CD4-positive, alpha-beta memory T cell (primary cell): ENCODE data around the gene TSEN2. TPM values are rescaled to one million over a fixed set of nuclear protein-coding genes. Genes with fewer than 3 reads are reported as not detected.
"Not testable (repeated sequence)": the region's sequence is repeated elsewhere in the genome, so short reads cannot be mapped to it uniquely, and the experiment has no call there.

Experiments
- CTCF ChIA-PET: fragments of 350-600 bp; sonication (Branson Sonifier 250); formaldehyde crosslinking; loops from one replicate; lab custom pipeline; 2021; ENCODE audit warnings: inconsistent platforms; ENCODE audit not compliant: partially characterized antibody; lab: Charles Lee
- POLR2A ChIA-PET: fragments of 350-600 bp; sonication (Branson Sonifier 250); formaldehyde crosslinking; loops from one replicate; lab custom pipeline; 2021; ENCODE audit not compliant: partially characterized antibody; lab: Charles Lee
- DNase-seq, 5 donors: peaks; one replicate each; pipeline versions ENCODE4 v3.0.0 to v3.0.0-alpha.2; 2020 to 2022; ENCODE audit warnings: mixed read lengths in 1 of 5
- H3K27ac ChIP-seq: one replicate; pipeline ENCODE4 v1.7.0; 2013; ENCODE audit warnings: low read depth, low read length
- H3K27me3 ChIP-seq: 2 replicates; pipeline ENCODE4 v1.7.0; 2013; ENCODE audit warnings: mild to moderate bottlenecking, low read length, moderate library complexity; ENCODE audit not compliant: insufficient read depth
- H3K36me3 ChIP-seq: 2 replicates; pipeline ENCODE4 v1.7.0; 2013; ENCODE audit warnings: mild to moderate bottlenecking, low read length, moderate library complexity; ENCODE audit not compliant: insufficient read depth
- H3K4me1 ChIP-seq: 2 replicates; pipeline ENCODE4 v1.7.0; 2013; ENCODE audit warnings: mild to moderate bottlenecking, low read length, moderate library complexity; ENCODE audit not compliant: insufficient read depth
- H3K4me3 ChIP-seq, 2 donors: one replicate each; pipeline ENCODE4 v1.7.0; 2013; ENCODE audit warnings: low read length in 2 of 2, mild to moderate bottlenecking in 1 of 2
- H3K9me3 ChIP-seq, 2 donors: one replicate each; pipeline ENCODE4 v1.7.0; 2013; ENCODE audit warnings: low read length in 2 of 2, control low read depth in 1 of 2; ENCODE audit not compliant: control insufficient read depth in 1 of 2
- H3K27ac Mint-ChIP-seq, 7 donors: one replicate each; pipeline ENCODE4 v1.8.0; 2020 to 2021; ENCODE audit warnings: mixed read lengths in 7 of 7, mild to moderate bottlenecking in 6 of 7, inconsistent platforms in 3 of 7, moderate library complexity in 3 of 7
- H3K27me3 Mint-ChIP-seq, 2 donors: one replicate each; pipeline ENCODE4 v1.8.0; 2020 to 2021; ENCODE audit warnings: mixed read lengths in 2 of 2
- H3K36me3 Mint-ChIP-seq, 2 donors: one replicate each; pipeline ENCODE4 v1.8.0; 2020 to 2021; ENCODE audit warnings: mixed read lengths in 2 of 2, inconsistent platforms in 1 of 2, mild to moderate bottlenecking in 1 of 2
- H3K4me1 Mint-ChIP-seq, 4 donors: one replicate each; pipeline ENCODE4 v1.8.0; 2020 to 2021; ENCODE audit warnings: mixed read lengths in 4 of 4, mild to moderate bottlenecking in 1 of 4
- H3K4me3 Mint-ChIP-seq, 8 donors: one replicate each; pipeline ENCODE4 v1.8.0; 2020 to 2021; ENCODE audit warnings: mixed read lengths in 8 of 8, mild to moderate bottlenecking in 7 of 8, moderate library complexity in 6 of 8, inconsistent platforms in 3 of 8
- H3K9me3 Mint-ChIP-seq, 8 donors: one replicate each; pipeline ENCODE4 v1.8.0; 2020 to 2021; ENCODE audit warnings: mixed read lengths in 8 of 8, mild to moderate bottlenecking in 5 of 8, inconsistent platforms in 3 of 8, moderate library complexity in 1 of 8
- intact Hi-C: fragments of 100-400 bp; cut with micrococcal nuclease; formaldehyde crosslinking; loops from one replicate; pipeline ENCODE4 v1.15.1; 2023
- polyA plus RNA-seq, 2 donors: library from polyadenylated mRNA; unstranded; fragments of 300-500 nt; fragmentation: Illumina TruSeq; gene quantifications; one replicate each; pipeline ENCODE4 v1.2.3, GENCODE V29; 2021
- total RNA-seq, 2 experiments: library from RNA; stranded (reverse); gene quantifications; one replicate each; pipeline ENCODE4 v1.2.3, GENCODE V29; 2021

Gene TSEN2
- total and polyA plus RNA-seq, 4 experiments from 2014 or later, result 11.2 to 19.6 (median 16.2) TPM

DNA sequence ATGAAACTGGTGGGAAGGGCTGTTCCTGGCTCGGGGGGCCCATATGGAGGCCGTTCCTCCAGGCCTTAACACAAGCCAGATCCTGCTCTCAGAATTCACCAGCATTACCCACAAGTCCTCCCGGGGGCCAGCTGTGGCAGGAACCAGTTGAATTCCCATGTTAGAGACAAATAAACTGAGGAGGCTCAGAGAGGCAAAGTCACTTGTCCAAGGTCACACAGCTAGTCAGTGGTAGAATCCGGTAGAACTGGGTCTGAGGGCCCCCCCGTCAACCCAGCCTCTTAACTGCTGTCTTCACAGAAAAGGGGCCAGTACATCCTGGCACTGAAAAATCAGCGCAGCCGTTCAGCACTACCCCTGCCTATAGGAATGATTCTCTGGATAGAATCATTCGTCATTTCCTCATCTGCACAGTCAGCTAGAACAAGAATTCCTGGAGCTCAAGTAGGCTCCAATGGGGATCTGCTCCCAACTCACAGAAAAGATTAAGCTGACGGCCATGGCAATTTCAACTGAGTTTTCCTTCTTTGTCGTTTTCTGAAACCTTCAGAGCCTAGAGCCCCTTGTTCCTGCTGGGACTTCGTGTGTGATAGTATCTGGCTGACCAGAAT lies 12.2 kb upstream of the TSEN2 start:
- ChIA-PET POLR2A (no interaction called here), CTCF (interaction anchor here (3.9 kb wide), 1 partner anchor 8 kb away, joined by 30 read pairs; no protein-coding TSS in a partner anchor)
- H3K27ac Mint-ChIP-seq, result no peak overlapping the region
- peaks cover 6 to 18% (median 12%) of the 10 kb centered on the region in 4 donors for H3K4me1 Mint-ChIP-seq
- Histone ChIP-seq H3K4me3 (no peak overlapping the region), H3K4me1 (peaks cover 5% of the 10 kb centered on the region), H3K36me3 (no peaks in the 10 kb centered on the region), H3K27ac (no peak overlapping the region), H3K27me3 (no peaks in the 10 kb centered on the region), H3K9me3 (no peaks in the 10 kb centered on the region)
- H3K27me3 Mint-ChIP-seq, result peaks cover 0 to 3% of the 10 kb centered on the region in 2 donors
- no peak overlapping the region for H3K4me3 Mint-ChIP-seq
- intact Hi-C loops, result no loop called here
- H3K9me3 Mint-ChIP-seq, result no peaks in the 10 kb centered on the region
- DNase-seq, result no peak
- no peaks in the 10 kb centered on the region for H3K36me3 Mint-ChIP-seq

GRCh38 chr3:12472796-12473195 lies 11.5 kb upstream of the TSEN2 start:
- intact Hi-C loops, result no loop called here
- POLR2A ChIA-PET, result interaction anchor here (1.7 kb wide), 1 partner anchor 10 kb away, joined by 5 read pairs; no protein-coding TSS in a partner anchor
- no peaks in the 10 kb centered on the region for H3K36me3 ChIP-seq
- H3K4me3 ChIP-seq, result no peak overlapping the region
- no peaks in the 10 kb centered on the region for H3K9me3 ChIP-seq
- Mint-ChIP-seq H3K4me1 (peaks cover 6 to 18% (median 12%) of the 10 kb centered on the region in 4 donors), H3K36me3 (no peaks in the 10 kb centered on the region), H3K9me3 (no peaks in the 10 kb centered on the region), H3K4me3 (no peak overlapping the region), H3K27me3 (peaks cover 0 to 3% of the 10 kb centered on the region in 2 donors), H3K27ac (no peak overlapping the region)
- no peak overlapping the region for H3K27ac ChIP-seq
- CTCF ChIA-PET, result no interaction called here
- peaks cover 5% of the 10 kb centered on the region for H3K4me1 ChIP-seq
- DNase-seq, result no peak
- no peaks in the 10 kb centered on the region for H3K27me3 ChIP-seq

- no peak for DNase-seq
- no peaks in the 10 kb centered on the region for H3K36me3 Mint-ChIP-seq
- Histone ChIP-seq H3K27ac (no peak overlapping the region), H3K4me1 (peaks cover 5% of the 10 kb centered on the region), H3K4me3 (no peak overlapping the region), H3K27me3 (no peaks in the 10 kb centered on the region), H3K36me3 (no peaks in the 10 kb centered on the region), H3K9me3 (no peaks in the 10 kb centered on the region)
- intact Hi-C loops, result no loop called here
- POLR2A ChIA-PET, result interaction anchor here (1.5 to 1.7 kb wide), 2 partner anchors 9 to 10 kb away, joined by 3 to 5 read pairs; no protein-coding TSS in a partner anchor
- H3K9me3 Mint-ChIP-seq, result no peaks in the 10 kb centered on the region
- CTCF ChIA-PET, result interaction anchor here (0.8 kb wide), 1 partner anchor 11 kb away, joined by 4 read pairs; the partner anchor contains the start of gene TSEN2
- H3K27ac Mint-ChIP-seq, result no peak overlapping the region
- H3K4me1 Mint-ChIP-seq, result peaks cover 6 to 18% (median 12%) of the 10 kb centered on the region in 4 donors
- H3K27me3 Mint-ChIP-seq, result peaks cover 0 to 2% of the 10 kb centered on the region in 2 donors
- peak overlapping the region in 2 of 8 donors; percentile 17 for H3K4me3 Mint-ChIP-seq
Measured at GRCh38 chr3:12473511-12473910, 10.8 kb upstream of the TSEN2 start.

DNA sequence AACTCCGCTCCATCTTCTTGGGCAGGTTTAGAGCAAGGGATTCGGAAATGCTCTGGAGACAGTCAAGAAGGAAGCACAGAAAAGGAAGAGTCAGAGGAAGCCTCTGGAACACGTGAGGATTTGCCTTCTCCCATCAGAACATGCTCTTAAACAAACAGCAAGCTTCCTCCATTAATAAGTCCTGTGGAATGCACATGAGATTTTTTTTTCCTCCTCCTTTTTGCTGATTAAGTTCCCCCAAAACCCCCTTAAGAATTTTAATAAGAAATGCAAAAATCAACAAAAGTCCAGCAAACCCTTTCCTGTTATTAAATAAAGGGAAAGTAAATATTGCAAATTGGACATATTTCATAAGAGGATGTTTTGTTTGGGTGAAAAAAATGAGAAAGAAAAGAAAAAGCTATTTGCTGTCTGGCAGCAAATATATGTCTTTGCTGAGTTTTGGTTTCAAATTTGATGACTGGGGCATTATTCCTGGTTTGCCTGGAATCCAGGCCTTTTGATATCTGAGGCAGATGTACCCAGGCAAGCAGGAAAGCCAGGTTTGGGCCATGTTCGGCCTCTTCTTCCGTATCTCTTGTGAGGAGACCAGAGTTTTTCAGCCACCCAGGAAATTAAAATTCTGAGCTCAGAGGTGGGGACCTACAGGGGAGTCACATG lies 7.9 kb upstream of the TSEN2 start:
- no peak overlapping the region for H3K4me3 Mint-ChIP-seq
- no peak overlapping the region for H3K27ac Mint-ChIP-seq
- H3K27me3 ChIP-seq, result no peaks in the 10 kb centered on the region
- intact Hi-C loops, result no loop called here
- no peak overlapping the region for H3K4me3 ChIP-seq
- no peaks in the 10 kb centered on the region for H3K9me3 Mint-ChIP-seq
- peaks cover 3 to 10% (median 7%) of the 10 kb centered on the region in 4 donors for H3K4me1 Mint-ChIP-seq
- no peaks in the 10 kb centered on the region for H3K36me3 Mint-ChIP-seq
- no peaks in the 10 kb centered on the region for H3K9me3 ChIP-seq
- peaks cover 0 to 2% of the 10 kb centered on the region in 2 donors for H3K27me3 Mint-ChIP-seq
- ChIA-PET CTCF (interaction anchor here (1.2 to 2.6 kb wide), 2 partner anchors 15 to 341 kb away, joined by 3 to 8 read pairs; no protein-coding TSS in a partner anchor), POLR2A (no interaction called here)
- H3K27ac ChIP-seq, result no peak overlapping the region
- no peak for DNase-seq
- peaks cover 11% of the 10 kb centered on the region for H3K4me1 ChIP-seq
- no peaks in the 10 kb centered on the region for H3K36me3 ChIP-seq

- Histone ChIP-seq H3K4me1 (peaks cover 11% of the 10 kb centered on the region), H3K27ac (no peak overlapping the region), H3K36me3 (no peaks in the 10 kb centered on the region), H3K27me3 (no peaks in the 10 kb centered on the region), H3K9me3 (no peaks in the 10 kb centered on the region), H3K4me3 (no peak overlapping the region)
- H3K27me3 Mint-ChIP-seq, result peaks cover 0 to 2% of the 10 kb centered on the region in 2 donors
- DNase-seq, result no peak
- no peaks in the 10 kb centered on the region for H3K36me3 Mint-ChIP-seq
- ChIA-PET POLR2A (no interaction called here), CTCF (interaction anchor here (1.2 to 4.3 kb wide), 4 partner anchors 16 to 342 kb away, joined by 3 to 70 read pairs (median 16); no protein-coding TSS in a partner anchor)
- no peaks in the 10 kb centered on the region for H3K9me3 Mint-ChIP-seq
- intact Hi-C loops, result no loop called here
- no peak overlapping the region for H3K27ac Mint-ChIP-seq
- H3K4me3 Mint-ChIP-seq, result no peak overlapping the region
- H3K4me1 Mint-ChIP-seq, result peaks cover 0 to 8% (median 6%) of the 10 kb centered on the region in 4 donors
Measured at GRCh38 chr3:12477256-12477655, 7.0 kb upstream of the TSEN2 start.

GRCh38 chr3:12478326-12478725 lies 6.0 kb upstream of the TSEN2 start:
- Histone ChIP-seq H3K4me1 (peaks cover 11% of the 10 kb centered on the region), H3K36me3 (no peaks in the 10 kb centered on the region), H3K9me3 (no peaks in the 10 kb centered on the region), H3K4me3 (no peak overlapping the region), H3K27me3 (no peaks in the 10 kb centered on the region), H3K27ac (no peak overlapping the region)
- no peak overlapping the region for H3K27ac Mint-ChIP-seq
- intact Hi-C loops, result no loop called here
- peaks cover 7 to 8% (median 7%) of the 10 kb centered on the region in 4 donors for H3K4me1 Mint-ChIP-seq
- H3K4me3 Mint-ChIP-seq, result peak overlapping the region in 1 of 8 donors; percentile 48
- H3K36me3 Mint-ChIP-seq, result no peaks in the 10 kb centered on the region
- no peaks in the 10 kb centered on the region for H3K9me3 Mint-ChIP-seq
- ChIA-PET POLR2A (no interaction called here), CTCF (interaction anchor here (0.8 to 4.3 kb wide), 6 partner anchors 10 to 1099 kb away, joined by 4 to 70 read pairs (median 16); no protein-coding TSS in a partner anchor)
- H3K27me3 Mint-ChIP-seq, result no peaks in the 10 kb centered on the region
- no peak for DNase-seq

- H3K27me3 ChIP-seq, H3K27ac Mint-ChIP-seq, H3K9me3 Mint-ChIP-seq, H3K36me3 Mint-ChIP-seq, H3K9me3 ChIP-seq, H3K4me3 ChIP-seq, intact Hi-C loops, H3K36me3 ChIP-seq, H3K27me3 Mint-ChIP-seq, H3K4me3 Mint-ChIP-seq, DNase-seq, H3K27ac ChIP-seq: not testable (repeated sequence)
- H3K4me1 ChIP-seq, result peaks cover 17% of the 10 kb centered on the region
- ChIA-PET POLR2A (interaction anchor here (0.9 kb wide), 1 partner anchor 123 kb away, joined by 3 read pairs; no protein-coding TSS in a partner anchor), CTCF (interaction anchor here (0.7 to 4.3 kb wide), 31 partner anchors 9 to 1100 kb away, joined by 3 to 70 read pairs (median 4); partner anchors contain the start of genes RPL32 and TAMM41)
- H3K4me1 Mint-ChIP-seq, result peaks cover 8 to 16% (median 14%) of the 10 kb centered on the region in 4 donors
Measured at GRCh38 chr3:12479198-12479597, 5.1 kb upstream of the TSEN2 start.
